Measurements from ENCODE around the gene RNF222. TPM values are rescaled to one million over a fixed set of nuclear protein-coding genes. Genes with fewer than 3 reads are reported as not detected.

Gene RNF222
- not detected in 3 replicates for total RNA-seq

DNA sequence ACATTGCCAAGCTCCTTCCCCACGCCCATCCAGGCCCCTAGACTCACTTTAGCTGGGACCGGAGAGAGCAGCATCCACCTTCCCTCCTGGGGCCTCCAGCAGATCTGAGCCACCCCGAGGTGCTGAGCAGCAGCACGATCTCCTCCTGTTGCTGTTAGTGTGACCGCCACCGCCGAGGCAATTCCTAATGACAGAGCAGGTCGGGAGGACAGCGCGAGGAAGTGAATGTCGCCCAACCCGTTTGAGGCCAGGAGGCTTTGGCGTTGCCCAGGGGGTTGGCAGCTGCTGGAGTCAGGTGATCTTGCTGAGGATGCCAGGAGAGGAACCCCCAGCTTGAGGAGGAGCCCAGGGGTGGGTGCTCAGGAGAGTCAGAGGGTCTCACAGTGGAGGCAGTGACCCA, at the start of gene RNF222:
RNF222 (minus strand) TSS at position 192 of the 400 bp plus-strand sequence. CDS start 4,366 bp downstream, outside the sequence.
- TF ChIP-seq, protein P1, sequence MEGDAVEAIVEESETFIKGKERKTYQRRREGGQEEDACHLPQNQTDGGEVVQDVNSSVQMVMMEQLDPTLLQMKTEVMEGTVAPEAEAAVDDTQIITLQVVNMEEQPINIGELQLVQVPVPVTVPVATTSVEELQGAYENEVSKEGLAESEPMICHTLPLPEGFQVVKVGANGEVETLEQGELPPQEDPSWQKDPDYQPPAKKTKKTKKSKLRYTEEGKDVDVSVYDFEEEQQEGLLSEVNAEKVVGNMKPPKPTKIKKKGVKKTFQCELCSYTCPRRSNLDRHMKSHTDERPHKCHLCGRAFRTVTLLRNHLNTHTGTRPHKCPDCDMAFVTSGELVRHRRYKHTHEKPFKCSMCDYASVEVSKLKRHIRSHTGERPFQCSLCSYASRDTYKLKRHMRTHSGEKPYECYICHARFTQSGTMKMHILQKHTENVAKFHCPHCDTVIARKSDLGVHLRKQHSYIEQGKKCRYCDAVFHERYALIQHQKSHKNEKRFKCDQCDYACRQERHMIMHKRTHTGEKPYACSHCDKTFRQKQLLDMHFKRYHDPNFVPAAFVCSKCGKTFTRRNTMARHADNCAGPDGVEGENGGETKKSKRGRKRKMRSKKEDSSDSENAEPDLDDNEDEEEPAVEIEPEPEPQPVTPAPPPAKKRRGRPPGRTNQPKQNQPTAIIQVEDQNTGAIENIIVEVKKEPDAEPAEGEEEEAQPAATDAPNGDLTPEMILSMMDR (IDR thresholded peaks at IDR 0.05; ENCODE audit: unreplicated experiment): no peak
- no peak for DNase-seq (ENCODE audit: low spot score in 2 of 2, unreplicated experiment in 2 of 2)
- no peaks in the 10 kb centered on the region for H3K36me3 Mint-ChIP-seq
- H3K27ac Mint-ChIP-seq: no peak within 1 kb of the TSS
- H3K27me3 Mint-ChIP-seq (ENCODE audit: low read depth): peaks cover 29% of the 10 kb centered on the region
- peaks cover 14% of the 10 kb centered on the region for H3K4me1 Mint-ChIP-seq
- H3K9me3 Mint-ChIP-seq: no peaks in the 10 kb centered on the region
- H3K4me3 Mint-ChIP-seq: no peak within 1 kb of the TSS

- H3K4me1 Mint-ChIP-seq: no peaks in the 10 kb centered on the region
- H3K27ac Mint-ChIP-seq: no peak overlapping the region
- no peaks in the 10 kb centered on the region for H3K9me3 Mint-ChIP-seq
Observed at GRCh38 chr17:8445536-8445935, 47.9 kb upstream of the RNF222 start.

GRCh38 chr17:8444494-8444893, 46.9 kb upstream of the RNF222 start:
- TF ChIP-seq, protein P1 (IDR thresholded peaks at IDR 0.05; ENCODE audit: unreplicated experiment): no peak
- H3K27me3 Mint-ChIP-seq (ENCODE audit: low read depth): no peaks in the 10 kb centered on the region
- no peak overlapping the region for H3K27ac Mint-ChIP-seq
- peaks cover 20% of the 10 kb centered on the region for H3K36me3 Mint-ChIP-seq
- H3K9me3 Mint-ChIP-seq: no peaks in the 10 kb centered on the region
- no peaks in the 10 kb centered on the region for H3K4me1 Mint-ChIP-seq
- no peak for DNase-seq (ENCODE audit: low spot score in 2 of 2, unreplicated experiment in 2 of 2)
- H3K4me3 Mint-ChIP-seq: no peak overlapping the region

More at GRCh38 chr17:8445536-8445935, 47.9 kb upstream of the RNF222 start:
- H3K4me3 Mint-ChIP-seq: no peak overlapping the region
- H3K36me3 Mint-ChIP-seq: peaks cover 21% of the 10 kb centered on the region
- TF ChIP-seq, protein P1 (IDR thresholded peaks at IDR 0.05; ENCODE audit: unreplicated experiment): no peak
- no peak for DNase-seq (ENCODE audit: low spot score in 2 of 2, unreplicated experiment in 2 of 2)
- H3K27me3 Mint-ChIP-seq (ENCODE audit: low read depth): no peaks in the 10 kb centered on the region

GRCh38 chr17:8443756-8444155, 46.1 kb upstream of the RNF222 start:
- TF ChIP-seq, protein P1 (IDR thresholded peaks at IDR 0.05; ENCODE audit: unreplicated experiment): no peak
- H3K36me3 Mint-ChIP-seq: peaks cover 14% of the 10 kb centered on the region
- H3K27ac Mint-ChIP-seq: peak overlapping the region; percentile 48
- no peaks in the 10 kb centered on the region for H3K9me3 Mint-ChIP-seq
- H3K4me1 Mint-ChIP-seq: no peaks in the 10 kb centered on the region
- DNase-seq (ENCODE audit: low spot score in 2 of 2, unreplicated experiment in 2 of 2): no peak
- no peak overlapping the region for H3K4me3 Mint-ChIP-seq
- no peaks in the 10 kb centered on the region for H3K27me3 Mint-ChIP-seq (ENCODE audit: low read depth)

GRCh38 chr17:8442310-8442709, 44.7 kb upstream of the RNF222 start:
- Mint-ChIP-seq H3K27ac (no peak overlapping the region), H3K36me3 (peaks cover 9% of the 10 kb centered on the region), H3K9me3 (no peaks in the 10 kb centered on the region), H3K4me1 (peaks cover 4% of the 10 kb centered on the region), H3K4me3 (no peak overlapping the region), H3K27me3 (ENCODE audit: low read depth) (no peaks in the 10 kb centered on the region)
- TF ChIP-seq, protein P1 (IDR thresholded peaks at IDR 0.05; ENCODE audit: unreplicated experiment): no peak
- DNase-seq (ENCODE audit: low spot score in 2 of 2, unreplicated experiment in 2 of 2): no peak

- Mint-ChIP-seq H3K4me1 (peaks cover 9% of the 10 kb centered on the region), H3K36me3 (peaks cover 9% of the 10 kb centered on the region)
Observed at GRCh38 chr17:8441690-8442089, 44.1 kb upstream of the RNF222 start.

More at GRCh38 chr17:8441690-8442089, 44.1 kb upstream of the RNF222 start:
- H3K4me3 Mint-ChIP-seq: no peak overlapping the region
- no peaks in the 10 kb centered on the region for H3K9me3 Mint-ChIP-seq
- TF ChIP-seq, protein P1 (IDR thresholded peaks at IDR 0.05; ENCODE audit: unreplicated experiment): no peak
- no peak for DNase-seq (ENCODE audit: low spot score in 2 of 2, unreplicated experiment in 2 of 2)
- no peak overlapping the region for H3K27ac Mint-ChIP-seq
- H3K27me3 Mint-ChIP-seq (ENCODE audit: low read depth): no peaks in the 10 kb centered on the region
